ENCODE measurements around the gene CEACAM3.

DNA sequence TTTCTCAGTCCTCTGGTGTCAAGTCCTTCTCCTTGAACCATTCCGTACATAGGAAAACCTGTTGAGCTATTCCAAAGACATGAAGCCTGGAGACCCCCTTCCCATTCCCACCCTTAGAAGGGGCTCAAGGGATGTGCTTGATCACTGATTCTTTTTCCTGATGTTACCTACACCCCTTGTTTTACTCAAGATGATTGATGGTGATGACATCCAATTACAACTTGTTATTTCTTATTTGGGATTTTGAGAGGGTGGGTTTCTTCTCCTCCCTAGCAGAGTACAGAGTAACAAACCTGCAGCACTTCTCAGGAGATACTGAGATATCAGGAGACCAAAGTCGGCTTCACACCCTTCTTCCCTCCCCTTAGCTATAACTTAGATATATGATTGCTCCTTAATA is 57.0 kb downstream of the CEACAM3 start:
- no peak for TF ChIP-seq CTCF (IDR thresholded peaks at IDR 0.05; ENCODE audit: insufficient read depth, low read length, poor library complexity, severe bottlenecking)
- no peak for TF ChIP-seq EZH2phosphoT487 (conservative IDR thresholded peaks at IDR 0.05; ENCODE audit: low read length)

Data from SU-DHL-6 (cell line).